HS-27A (cell line): ENCODE data around the gene TMEM191C.
"Not testable (repeated sequence)": the region's sequence is repeated elsewhere in the genome, so short reads cannot be mapped to it uniquely, and the experiment has no call there.

Experiments
- DNase-seq: peaks from one replicate; pipeline ENCODE4 v3.0.0-alpha.2; 2012; ENCODE audit warnings: low read depth, missing footprints

The TMEM191C gene

DNA sequence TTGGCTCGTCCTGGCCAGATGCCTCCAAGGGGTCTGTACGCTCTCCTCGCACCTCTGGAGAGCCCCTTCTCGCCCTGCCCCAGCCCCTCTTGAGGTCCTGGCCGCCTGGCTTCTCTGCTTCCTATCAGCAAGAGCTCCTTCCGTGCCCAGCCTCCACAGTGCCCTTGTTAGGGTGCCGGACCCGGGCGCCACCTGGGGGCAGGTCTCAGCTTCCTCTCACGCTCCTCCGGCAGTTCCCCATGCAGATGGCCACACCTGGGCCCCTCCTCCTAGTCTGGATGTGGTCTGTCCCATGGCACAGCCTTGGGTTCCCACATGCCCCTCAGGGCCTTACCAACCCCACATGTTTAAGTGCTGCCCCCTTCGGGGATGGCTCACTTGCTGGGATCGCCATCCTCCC is 6.5 kb downstream of the TMEM191C start:
- DNase-seq: not testable (repeated sequence)

- not testable (repeated sequence) for DNase-seq
Measured at GRCh38 chr22:21484039-21484438, 16.9 kb downstream of the TMEM191C start.

DNA sequence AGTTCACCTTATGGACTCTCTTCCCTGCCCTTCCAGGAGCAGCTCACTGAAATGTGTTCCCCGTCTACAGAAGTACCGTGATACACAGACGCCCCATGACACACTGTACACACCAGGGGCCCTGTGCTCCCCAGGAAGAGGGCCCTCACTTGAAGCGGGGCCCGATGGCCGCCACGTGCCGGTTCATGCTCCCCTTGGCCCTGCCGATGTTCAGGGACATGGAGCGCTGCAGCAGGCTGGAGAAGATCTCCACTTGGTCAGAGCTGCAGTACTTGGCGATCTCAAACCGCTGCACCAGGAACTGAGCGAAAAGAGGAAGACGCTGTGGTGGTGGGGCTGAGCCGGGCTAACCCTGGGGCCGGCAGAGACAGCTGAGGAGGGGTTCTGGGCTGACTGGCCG is 20.5 kb downstream of the TMEM191C start:
- not testable (repeated sequence) for DNase-seq

DNA sequence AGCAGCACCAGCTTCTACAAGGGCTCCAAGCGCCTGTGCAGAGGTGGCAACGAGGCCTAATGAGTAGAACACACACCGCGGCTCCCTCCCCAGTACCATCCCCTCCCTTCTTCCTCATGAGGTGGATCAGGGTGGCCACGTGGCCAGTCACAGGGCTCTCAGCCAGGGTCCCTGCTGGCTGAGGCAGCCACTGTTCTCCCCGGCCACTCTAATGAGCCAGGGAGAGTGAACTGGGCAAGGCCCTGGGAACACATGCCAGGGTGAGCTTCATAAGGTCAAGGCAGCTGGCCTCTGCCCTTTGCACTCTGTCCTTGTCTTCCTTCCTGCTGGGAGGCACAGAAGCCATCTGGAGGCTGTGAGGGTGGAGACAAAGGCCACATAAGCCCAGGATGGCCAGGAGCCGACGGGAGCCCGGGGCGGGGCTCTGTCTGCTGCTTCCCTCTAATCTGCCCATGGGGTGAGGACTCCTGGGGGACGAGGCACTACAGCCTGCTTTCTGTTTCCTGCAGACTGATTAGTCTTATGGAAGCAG is 22.0 kb downstream of the TMEM191C start:
- DNase-seq: not testable (repeated sequence)

- not testable (repeated sequence) for DNase-seq
Measured at GRCh38 chr22:21490556-21490955, 23.4 kb downstream of the TMEM191C start.

DNA sequence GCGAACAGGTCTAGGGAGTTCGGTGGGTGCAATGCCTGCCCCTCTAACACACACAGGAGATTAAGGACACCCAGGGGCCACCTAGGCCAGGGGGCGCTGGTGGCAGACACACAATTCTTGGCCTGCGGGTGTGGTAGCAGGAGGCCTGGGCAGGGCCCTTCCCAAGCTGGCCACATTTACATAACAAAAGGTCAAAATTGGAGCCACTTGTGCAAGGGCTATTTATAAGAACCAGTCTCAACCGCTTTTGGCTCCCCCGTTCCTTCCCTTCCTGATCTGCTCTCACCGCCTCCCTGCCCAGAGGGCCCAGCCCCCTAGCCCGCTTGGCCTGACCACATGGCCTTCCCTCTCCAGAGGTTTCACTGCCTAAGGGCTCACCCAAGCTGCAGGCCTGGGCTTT is 25.1 kb downstream of the TMEM191C start:
- DNase-seq: not testable (repeated sequence)

DNA sequence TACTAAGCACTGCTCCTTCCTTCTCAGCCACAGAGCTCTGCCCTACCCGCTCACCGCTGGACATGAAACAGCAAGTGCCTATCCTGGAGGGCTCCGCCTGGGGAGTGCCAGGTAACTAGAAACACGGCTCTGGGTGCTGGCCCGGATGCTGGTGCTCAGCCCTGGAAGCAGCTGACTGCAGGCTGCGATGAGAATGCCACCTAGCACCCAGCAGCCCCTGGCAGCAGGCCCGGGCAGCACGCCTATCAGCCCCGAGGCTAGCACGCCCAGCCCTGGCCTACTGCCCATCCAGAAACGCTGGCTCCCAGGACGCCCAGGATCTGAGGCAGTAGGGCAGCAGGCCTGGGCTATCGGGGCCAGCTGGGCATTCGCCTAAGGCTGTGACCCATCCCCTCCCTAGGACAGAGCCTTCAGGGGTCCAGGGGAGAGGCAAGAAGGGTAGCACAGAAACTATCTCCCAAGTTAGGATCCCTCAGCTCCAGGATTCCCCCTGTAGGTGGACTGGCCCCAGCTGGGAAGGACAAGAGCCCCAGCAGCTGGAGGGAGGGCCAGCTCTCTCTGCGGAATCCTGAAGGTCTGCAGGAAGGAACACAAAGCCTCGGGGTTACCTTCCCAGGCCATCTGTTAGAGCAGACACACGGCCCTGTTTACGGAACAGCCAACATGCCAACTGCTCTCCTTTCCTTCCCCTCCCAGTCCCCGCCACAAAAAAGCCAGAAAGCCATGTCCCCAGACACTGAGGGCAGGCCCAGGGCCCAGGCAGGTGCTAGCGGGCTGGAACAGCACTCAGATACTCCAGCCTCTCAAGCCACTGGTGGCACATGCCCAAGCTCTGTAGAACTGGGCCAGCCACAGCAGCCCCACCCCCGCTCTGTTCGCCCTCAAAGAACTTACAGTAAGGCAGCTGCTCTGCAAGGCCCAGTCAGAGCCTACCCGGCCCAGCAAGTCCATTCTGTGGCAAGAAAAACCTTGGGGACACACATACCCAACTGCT is 26.9 kb downstream of the TMEM191C start:
- not testable (repeated sequence) for DNase-seq

GRCh38 chr22:21497984-21498383 is 30.8 kb downstream of the TMEM191C start:
- not testable (repeated sequence) for DNase-seq

- DNase-seq: not testable (repeated sequence)
Measured at GRCh38 chr22:21498489-21498888, 31.3 kb downstream of the TMEM191C start.

GRCh38 chr22:21499623-21500506 is 32.7 kb downstream of the TMEM191C start:
- DNase-seq: not testable (repeated sequence)

- DNase-seq: not testable (repeated sequence)
Measured at GRCh38 chr22:21510397-21510796, 43.2 kb downstream of the TMEM191C start.

GRCh38 chr22:21512022-21512421 is 44.8 kb downstream of the TMEM191C start:
- DNase-seq: not testable (repeated sequence)

GRCh38 chr22:21514117-21514516 is 46.9 kb downstream of the TMEM191C start:
- DNase-seq: not testable (repeated sequence)

- DNase-seq: not testable (repeated sequence)
Measured at GRCh38 chr22:21515234-21515633, 48.0 kb downstream of the TMEM191C start.

GRCh38 chr22:21516522-21516921 is 49.3 kb downstream of the TMEM191C start:
- not testable (repeated sequence) for DNase-seq

DNA sequence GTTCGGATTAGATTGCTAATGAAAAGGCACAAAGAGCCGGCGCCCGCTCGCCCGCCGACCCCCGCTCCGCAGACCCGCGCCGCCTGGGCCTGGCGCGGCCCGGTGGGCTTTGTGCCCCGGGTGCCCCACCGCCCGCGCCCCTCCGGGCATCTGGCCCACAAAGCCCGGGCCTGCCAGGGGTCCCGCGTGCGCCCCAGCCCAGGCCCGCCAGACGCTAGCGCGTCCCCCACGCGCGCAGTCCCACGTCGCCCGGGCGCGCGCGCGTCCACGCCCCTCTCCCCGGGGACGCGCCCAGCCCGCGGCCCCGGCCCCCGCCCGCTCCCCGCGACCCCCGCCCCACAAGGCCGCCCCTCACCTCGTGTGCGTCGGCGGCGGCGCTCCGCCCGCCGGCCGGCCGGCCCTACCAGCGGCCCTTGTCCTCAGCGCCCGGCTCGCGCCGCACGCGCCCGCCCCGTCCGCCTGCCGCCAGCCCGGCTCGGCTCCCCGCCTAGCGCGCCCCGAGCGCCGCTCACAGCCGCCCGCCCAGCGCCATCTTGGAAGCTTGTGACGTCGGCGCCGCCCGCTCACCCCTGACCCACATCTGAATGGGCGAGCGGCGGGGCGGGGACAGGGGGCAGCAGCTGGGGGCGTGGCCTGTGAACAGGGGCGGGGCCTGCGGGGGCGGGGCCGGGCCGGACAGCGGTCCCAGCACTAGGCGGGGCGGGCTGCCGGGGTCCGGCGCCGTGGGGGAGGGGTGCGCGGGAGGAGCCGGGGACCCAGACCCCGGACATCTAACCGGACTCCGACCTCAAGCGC is 50.0 kb downstream of the TMEM191C start:
- not testable (repeated sequence) for DNase-seq
